ENCODE data around the gene HPCA.

The HPCA gene

DNA sequence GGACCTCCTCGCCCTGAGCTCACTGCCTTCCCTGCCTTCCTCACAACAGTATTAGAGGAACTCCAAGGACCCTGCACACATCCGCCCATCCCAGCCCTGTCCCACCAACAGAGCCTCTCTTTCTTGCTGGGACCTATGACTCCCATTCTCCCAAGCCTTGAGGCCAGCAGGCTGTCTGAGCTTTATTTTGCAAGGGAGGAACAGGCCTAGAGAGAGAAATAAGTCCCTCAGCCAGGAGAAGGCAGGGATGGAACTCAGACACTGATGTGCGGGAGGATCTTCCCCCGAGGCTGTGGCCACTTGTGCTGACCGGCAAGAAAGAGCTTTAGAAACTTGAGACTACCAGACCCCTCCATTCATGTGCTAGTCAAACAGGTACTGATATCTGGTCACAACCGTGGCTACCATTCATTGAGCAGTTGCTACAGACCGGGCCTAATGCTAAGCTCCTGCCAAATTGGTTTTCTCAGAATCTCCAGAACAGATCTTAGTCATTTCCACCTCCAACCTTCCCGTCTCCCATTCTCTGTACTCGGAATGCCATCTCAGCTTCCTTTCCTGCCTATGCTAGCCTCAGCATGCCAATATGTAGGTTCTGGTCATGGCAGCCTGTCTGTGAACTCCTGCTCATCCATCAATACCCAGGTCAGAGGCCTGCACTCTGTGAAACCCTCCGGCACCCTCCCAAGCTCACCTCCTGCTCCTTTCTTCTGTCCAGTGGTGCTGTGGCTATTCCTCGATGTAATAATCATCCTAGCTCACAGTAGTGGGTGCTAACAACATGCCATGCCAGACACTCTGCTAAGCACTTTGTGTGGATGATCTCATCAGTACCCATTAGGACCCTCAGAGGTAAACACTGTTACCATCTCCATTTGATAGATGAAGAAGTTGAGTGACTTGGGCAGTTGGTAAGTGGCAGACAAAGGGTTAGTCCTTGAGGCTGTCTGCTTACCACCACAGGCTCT is 11.1 kb downstream of the HPCA start:
- TF ChIP-seq TAF1 (IDR thresholded peaks at IDR 0.05; ENCODE audit: low read depth), result no peak
- TF ChIP-seq ZBTB7A (IDR thresholded peaks at IDR 0.05; ENCODE audit: low read depth), result no peak
- TF ChIP-seq TCF12 (IDR thresholded peaks at IDR 0.05; ENCODE audit: low read depth), result no peak
- no peak for TF ChIP-seq EGR1 (IDR thresholded peaks at IDR 0.05)
- TF ChIP-seq RAD21 (IDR thresholded peaks at IDR 0.05; ENCODE audit: low read depth), result no peak
- TF ChIP-seq TEAD4 (IDR thresholded peaks at IDR 0.05), result no peak
- TF ChIP-seq CREB1 (IDR thresholded peaks at IDR 0.05; ENCODE audit: low read depth), result no peak
- no peak for TF ChIP-seq FOXM1 (IDR thresholded peaks at IDR 0.05; ENCODE audit: borderline replicate concordance, low read depth)
- no peak for TF ChIP-seq MAX (IDR thresholded peaks at IDR 0.05)
- TF ChIP-seq, protein P1, sequence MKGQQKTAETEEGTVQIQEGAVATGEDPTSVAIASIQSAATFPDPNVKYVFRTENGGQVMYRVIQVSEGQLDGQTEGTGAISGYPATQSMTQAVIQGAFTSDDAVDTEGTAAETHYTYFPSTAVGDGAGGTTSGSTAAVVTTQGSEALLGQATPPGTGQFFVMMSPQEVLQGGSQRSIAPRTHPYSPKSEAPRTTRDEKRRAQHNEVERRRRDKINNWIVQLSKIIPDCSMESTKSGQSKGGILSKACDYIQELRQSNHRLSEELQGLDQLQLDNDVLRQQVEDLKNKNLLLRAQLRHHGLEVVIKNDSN (IDR thresholded peaks at IDR 0.05), result no peak
- TF ChIP-seq EP300 (IDR thresholded peaks at IDR 0.05; ENCODE audit: borderline replicate concordance), result no peak
- no peak for TF ChIP-seq CEBPB (IDR thresholded peaks at IDR 0.05)
- no peak for TF ChIP-seq YY1 (IDR thresholded peaks at IDR 0.05; ENCODE audit: low read depth)
- TF ChIP-seq NFIC (IDR thresholded peaks at IDR 0.05), result no peak
- TF ChIP-seq, protein P2, sequence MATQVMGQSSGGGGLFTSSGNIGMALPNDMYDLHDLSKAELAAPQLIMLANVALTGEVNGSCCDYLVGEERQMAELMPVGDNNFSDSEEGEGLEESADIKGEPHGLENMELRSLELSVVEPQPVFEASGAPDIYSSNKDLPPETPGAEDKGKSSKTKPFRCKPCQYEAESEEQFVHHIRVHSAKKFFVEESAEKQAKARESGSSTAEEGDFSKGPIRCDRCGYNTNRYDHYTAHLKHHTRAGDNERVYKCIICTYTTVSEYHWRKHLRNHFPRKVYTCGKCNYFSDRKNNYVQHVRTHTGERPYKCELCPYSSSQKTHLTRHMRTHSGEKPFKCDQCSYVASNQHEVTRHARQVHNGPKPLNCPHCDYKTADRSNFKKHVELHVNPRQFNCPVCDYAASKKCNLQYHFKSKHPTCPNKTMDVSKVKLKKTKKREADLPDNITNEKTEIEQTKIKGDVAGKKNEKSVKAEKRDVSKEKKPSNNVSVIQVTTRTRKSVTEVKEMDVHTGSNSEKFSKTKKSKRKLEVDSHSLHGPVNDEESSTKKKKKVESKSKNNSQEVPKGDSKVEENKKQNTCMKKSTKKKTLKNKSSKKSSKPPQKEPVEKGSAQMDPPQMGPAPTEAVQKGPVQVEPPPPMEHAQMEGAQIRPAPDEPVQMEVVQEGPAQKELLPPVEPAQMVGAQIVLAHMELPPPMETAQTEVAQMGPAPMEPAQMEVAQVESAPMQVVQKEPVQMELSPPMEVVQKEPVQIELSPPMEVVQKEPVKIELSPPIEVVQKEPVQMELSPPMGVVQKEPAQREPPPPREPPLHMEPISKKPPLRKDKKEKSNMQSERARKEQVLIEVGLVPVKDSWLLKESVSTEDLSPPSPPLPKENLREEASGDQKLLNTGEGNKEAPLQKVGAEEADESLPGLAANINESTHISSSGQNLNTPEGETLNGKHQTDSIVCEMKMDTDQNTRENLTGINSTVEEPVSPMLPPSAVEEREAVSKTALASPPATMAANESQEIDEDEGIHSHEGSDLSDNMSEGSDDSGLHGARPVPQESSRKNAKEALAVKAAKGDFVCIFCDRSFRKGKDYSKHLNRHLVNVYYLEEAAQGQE (IDR thresholded peaks at IDR 0.05; ENCODE audit: low read depth), result no peak

GRCh38 chr1:32898056-32898455 is 11.8 kb downstream of the HPCA start:
- TF ChIP-seq TEAD4 (IDR thresholded peaks at IDR 0.05) (no peak), YY1 (IDR thresholded peaks at IDR 0.05; ENCODE audit: low read depth) (no peak), CREB1 (IDR thresholded peaks at IDR 0.05; ENCODE audit: low read depth) (no peak), EGR1 (IDR thresholded peaks at IDR 0.05) (no peak), TAF1 (IDR thresholded peaks at IDR 0.05; ENCODE audit: low read depth) (no peak)

DNA sequence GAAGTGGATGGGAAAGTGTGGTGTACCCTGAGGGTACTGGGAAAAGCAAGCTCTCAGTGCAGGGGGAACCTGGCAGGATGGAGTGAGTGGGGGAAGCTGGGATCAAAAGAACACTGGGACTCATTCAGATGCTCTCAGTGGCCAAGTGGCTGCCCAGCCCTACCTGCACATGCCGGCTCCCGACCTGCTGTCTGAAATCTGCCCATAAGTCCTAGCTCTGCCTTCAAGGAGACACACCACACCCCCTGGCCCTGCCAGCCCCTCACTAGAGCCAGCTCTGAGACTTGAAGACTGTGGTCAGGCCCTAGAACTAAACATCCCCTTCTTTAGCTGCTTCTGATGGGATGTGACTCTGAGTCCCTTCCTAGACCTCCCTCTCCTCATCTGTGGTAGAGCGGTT is 12.7 kb downstream of the HPCA start:
- TF ChIP-seq CEBPB (IDR thresholded peaks at IDR 0.05) (no peak), ZBTB7A (IDR thresholded peaks at IDR 0.05; ENCODE audit: low read depth) (no peak), RAD21 (IDR thresholded peaks at IDR 0.05; ENCODE audit: low read depth) (no peak), TAF1 (IDR thresholded peaks at IDR 0.05; ENCODE audit: low read depth) (no peak), NFIC (IDR thresholded peaks at IDR 0.05) (no peak), EP300 (IDR thresholded peaks at IDR 0.05; ENCODE audit: borderline replicate concordance) (no peak), FOXM1 (IDR thresholded peaks at IDR 0.05; ENCODE audit: borderline replicate concordance, low read depth) (no peak), TCF12 (IDR thresholded peaks at IDR 0.05; ENCODE audit: low read depth) (no peak), YY1 (IDR thresholded peaks at IDR 0.05; ENCODE audit: low read depth) (no peak), CREB1 (IDR thresholded peaks at IDR 0.05; ENCODE audit: low read depth) (no peak)

DNA sequence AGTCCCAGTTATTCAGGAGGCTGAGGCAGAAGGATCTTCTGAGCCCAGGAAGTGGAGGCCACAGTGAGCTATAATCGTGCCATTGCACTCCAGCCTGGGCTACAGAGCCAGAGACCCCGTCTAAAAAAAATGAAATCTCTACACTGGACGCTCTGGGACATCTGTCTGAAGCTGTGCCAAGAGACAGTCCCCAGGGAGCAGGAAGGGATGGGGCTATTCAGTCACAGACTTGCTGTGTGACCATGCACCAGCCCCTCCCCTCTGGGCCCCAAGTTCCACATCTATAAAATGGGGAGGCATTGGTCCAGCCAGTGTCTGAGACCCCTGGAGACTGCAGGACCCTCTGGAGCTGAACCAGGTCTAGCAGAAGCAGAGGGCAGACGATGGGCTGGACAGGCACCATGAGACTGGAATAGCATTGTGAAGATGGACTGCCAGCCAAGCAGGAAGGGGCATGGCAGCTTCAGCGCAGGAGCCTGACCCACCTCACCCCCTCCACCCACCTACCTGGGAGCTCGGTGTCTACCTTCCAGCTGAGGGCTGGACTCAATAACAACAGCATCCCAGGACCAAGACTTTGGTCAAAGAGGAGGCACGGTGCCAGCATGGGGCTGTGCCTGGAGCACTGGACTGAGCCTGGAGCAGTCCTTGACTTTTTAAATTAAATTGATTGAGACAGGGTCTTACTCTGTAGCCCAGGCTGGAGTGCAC is 13.4 kb downstream of the HPCA start:
- TF ChIP-seq RAD21 (IDR thresholded peaks at IDR 0.05; ENCODE audit: low read depth) (no peak), CEBPB (IDR thresholded peaks at IDR 0.05) (no peak), EP300 (IDR thresholded peaks at IDR 0.05; ENCODE audit: borderline replicate concordance) (no peak), YY1 (IDR thresholded peaks at IDR 0.05; ENCODE audit: low read depth) (no peak), CREB1 (IDR thresholded peaks at IDR 0.05; ENCODE audit: low read depth) (no peak), ZBTB7A (IDR thresholded peaks at IDR 0.05; ENCODE audit: low read depth) (no peak), TCF12 (IDR thresholded peaks at IDR 0.05; ENCODE audit: low read depth) (no peak), EGR1 (IDR thresholded peaks at IDR 0.05) (no peak), FOXM1 (IDR thresholded peaks at IDR 0.05; ENCODE audit: borderline replicate concordance, low read depth) (no peak), TAF1 (IDR thresholded peaks at IDR 0.05; ENCODE audit: low read depth) (no peak), MAX (IDR thresholded peaks at IDR 0.05) (no peak), NFIC (IDR thresholded peaks at IDR 0.05) (no peak), TEAD4 (IDR thresholded peaks at IDR 0.05) (no peak)
- TF ChIP-seq, protein P2 (IDR thresholded peaks at IDR 0.05; ENCODE audit: low read depth), result no peak
- TF ChIP-seq, protein P1 (IDR thresholded peaks at IDR 0.05), result no peak

All from Ishikawa (cell line).